HG02610 (cell line): ENCODE data around the gene SPINK9.
"Not testable (repeated sequence)": the region's sequence is repeated elsewhere in the genome, so short reads cannot be mapped to it uniquely, and the experiment has no call there.

ENCODE experiments used
- ATAC-seq: cut with Tn5 transposase; IDR thresholded peaks from one replicate; pipeline ENCODE4 v1.9.1; 2021; ENCODE audit warnings: mild to moderate bottlenecking, moderate library complexity; ENCODE audit not compliant: unreplicated experiment

Gene SPINK9

GRCh38 chr5:148335259-148335658 is at the start of gene SPINK9:
Gene SPINK9 (plus strand): TSS chr5:148335559. CDS start chr5:148335614, 55 bp downstream.
- no peak for ATAC-seq

DNA sequence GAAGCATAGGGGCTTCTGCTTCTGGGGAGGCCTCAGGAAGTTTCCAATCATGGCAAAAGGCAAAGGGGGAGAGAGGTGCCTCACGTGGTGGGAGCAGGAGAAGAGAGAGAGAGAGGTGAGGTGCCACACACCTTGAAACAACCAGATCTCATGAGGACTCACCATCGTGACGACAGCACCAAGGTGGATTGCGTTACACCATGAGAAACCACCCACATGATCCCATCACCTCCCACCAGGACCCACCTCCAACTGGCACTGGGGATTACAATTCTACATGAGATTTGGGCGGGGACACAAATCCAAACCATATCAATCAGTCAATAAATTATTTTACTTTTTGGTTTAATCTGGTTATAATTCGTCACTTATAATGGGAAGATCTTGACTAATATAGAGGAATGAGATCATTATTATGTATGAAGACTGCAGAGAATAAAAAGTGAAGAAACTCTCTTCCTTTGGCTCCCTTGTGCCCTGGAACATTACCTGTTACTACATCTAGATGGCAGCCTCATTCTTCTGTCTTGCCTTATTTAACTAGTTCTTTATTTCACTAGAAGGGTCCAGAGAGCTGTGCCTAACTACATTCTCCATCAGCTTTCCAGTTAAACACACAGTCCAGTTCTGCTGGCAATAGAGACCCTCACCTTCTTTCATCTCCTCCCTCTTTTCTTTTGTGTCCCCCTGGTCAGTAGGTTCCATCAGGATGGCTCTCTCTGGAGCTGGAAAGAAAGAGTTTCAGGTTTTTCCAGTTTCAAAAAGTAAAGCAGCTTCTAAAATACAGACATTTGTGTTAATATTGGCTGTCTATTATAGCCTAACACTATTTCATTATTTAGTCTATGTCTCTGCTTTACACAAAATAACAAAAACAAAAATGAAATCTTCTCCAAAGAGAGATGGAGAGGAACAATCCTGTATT is 44.8 kb upstream of the SPINK9 start:
- ATAC-seq: no peak

GRCh38 chr5:148297731-148298130 is 37.6 kb upstream of the SPINK9 start:
- no peak for ATAC-seq

GRCh38 chr5:148306446-148306845 is 28.9 kb upstream of the SPINK9 start:
- no peak for ATAC-seq

DNA sequence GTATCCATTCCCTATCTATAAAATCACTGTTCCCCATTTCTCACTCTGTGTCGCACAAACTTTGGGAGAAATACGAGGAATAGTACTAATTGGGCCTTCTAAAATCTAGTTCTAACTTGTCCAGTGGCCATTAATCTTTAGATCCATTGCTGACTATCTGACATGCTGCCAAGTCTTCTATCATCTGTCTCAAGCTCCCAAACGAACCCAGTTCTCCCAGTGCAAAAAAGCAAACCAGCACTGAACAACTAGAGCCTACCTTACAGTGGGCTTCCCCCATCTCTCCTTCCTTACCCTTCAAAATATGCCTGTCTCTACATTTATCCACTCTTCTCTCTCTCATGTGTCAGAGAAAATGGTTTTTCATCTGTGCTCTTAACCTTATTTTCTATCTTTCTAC is 26.3 kb upstream of the SPINK9 start:
- no peak for ATAC-seq

DNA sequence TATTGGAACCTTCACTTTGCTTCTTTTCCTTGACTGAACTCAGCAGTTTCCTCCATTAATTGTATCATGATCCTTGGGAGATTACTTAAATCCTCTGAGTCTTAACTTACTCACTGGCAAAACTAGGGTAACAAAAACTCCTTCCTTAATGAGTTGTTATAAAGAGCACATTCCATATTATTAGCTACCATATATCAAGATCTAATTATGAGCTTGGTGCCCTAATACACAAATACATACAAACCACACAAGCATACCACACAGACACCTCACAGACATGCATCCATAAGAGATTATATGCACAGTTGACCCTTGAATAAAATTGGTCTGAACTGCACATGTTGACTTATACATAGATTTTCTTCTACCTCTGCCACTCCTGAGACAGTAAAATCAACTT is 25.6 kb upstream of the SPINK9 start:
- ATAC-seq: no peak

DNA sequence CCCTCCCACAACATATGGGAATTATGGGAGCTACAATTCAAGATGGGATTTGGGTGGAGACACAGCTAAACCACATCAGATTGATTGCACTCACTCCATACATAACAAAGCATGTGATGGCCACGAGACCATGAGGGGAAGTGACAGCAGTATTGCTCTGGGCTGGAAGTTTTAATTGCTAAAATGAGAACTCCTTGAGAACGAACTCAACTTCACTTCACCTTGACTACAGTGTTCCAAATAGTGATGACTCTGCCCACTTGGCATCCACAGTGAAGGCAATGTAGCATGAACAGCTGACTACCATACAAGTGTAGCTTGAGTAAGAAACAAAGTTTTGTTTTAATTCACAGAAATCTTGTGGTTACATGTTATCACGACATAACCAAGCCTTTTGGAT is 23.9 kb upstream of the SPINK9 start:
- no peak for ATAC-seq

DNA sequence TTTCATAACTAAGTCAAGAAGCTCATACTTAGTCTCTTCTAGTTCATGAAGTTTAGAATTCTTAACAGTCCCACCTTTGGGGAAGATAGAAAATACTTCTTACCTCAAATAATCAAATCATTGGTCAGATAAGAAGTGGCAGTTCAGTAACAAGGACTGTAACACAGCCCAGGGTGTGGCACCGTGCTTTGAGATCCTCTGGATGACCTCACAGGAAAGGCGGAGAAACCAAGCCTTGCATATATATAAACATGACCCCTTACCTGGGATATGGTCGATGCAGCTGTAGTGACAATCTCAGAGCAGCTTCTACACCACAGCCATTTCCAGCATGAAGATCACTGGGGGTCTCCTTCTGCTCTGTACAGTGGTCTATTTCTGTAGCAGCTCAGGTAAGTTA is 23.2 kb upstream of the SPINK9 start, which contains the start of gene SPINK7:
Gene SPINK7, plus strand, starts transcription at position 271 of the 400 bp plus-strand sequence. Its CDS starts 61 bp downstream, at position 332.
- no peak for ATAC-seq

DNA sequence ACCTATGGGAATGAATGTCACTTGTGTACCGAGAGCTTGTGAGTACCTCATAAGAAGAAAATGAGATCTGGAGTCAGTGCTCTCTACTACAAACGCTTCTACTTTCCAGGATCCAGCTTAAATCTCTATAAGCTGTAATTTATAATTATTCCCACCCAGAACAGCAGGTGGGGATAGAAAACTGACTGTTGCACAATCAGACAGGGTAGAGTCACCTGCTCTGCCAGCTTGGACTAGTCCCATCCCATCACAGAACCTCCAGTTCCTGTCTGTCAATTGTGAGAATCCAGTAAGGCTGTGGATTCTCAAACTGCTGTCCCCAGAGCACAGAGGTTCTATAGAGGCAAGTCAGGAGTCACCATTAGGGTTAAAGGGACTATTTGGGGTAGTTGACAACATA is 21.2 kb upstream of the SPINK9 start:
- no peak for ATAC-seq

DNA sequence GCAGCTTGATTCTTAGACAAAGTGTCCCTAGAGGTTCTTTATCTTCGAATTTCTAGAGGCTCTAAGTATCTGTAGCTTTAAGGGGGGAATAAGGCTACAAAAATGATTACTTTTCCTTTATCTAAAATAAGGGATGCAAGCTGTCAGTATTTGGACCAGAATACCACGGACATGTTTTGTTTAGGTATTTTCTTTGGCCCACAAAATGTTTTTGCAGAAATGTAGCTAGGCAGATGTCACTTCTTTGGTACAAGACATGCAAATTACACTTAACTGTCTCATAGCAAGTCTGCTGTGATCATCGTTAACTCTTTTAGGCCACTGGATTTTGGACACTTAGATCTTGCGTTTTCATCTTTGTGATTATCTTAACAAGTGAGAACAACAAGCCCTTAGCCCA is 20.6 kb upstream of the SPINK9 start:
- no peak for ATAC-seq

GRCh38 chr5:148320011-148320963 is 15.1 kb upstream of the SPINK9 start:
- ATAC-seq: not testable (repeated sequence)

GRCh38 chr5:148333262-148333849 is 2.0 kb upstream of the SPINK9 start:
- ATAC-seq: no peak

GRCh38 chr5:148336704-148337435 is 1.5 kb downstream of the SPINK9 start:
- ATAC-seq: no peak

DNA sequence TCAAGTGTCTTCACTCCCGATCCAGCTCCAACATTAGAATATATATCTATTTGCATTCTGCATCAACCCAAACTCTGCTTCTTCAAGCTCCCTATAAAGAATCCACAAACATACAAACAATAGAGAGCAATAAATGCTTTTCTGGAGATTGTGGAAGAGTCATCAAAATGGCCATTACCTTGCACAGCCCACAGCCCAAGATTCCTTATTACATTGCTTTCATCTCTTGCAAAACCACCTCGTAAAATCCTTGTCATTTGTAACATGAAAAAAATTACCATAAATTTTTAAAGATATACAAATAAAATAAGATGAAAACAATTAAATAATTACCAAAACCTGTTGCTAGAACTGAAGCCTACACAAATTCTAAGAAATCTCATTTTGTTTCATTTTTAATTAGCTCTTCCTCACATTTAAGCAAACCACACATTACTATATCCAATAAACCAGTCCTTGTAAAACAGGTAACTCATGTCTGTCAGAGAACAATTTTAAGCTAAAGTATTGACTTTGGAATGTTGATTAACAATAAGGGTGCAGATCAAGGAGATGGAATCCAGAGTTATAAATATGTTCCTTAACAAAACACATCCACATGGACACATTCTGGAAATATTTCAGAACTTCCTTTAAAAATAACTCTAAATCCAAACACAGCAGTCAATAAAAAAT is 7.1 kb downstream of the SPINK9 start:
- ATAC-seq: no peak

- ATAC-seq: no peak
Observed at GRCh38 chr5:148343046-148343407, 7.7 kb downstream of the SPINK9 start.

DNA sequence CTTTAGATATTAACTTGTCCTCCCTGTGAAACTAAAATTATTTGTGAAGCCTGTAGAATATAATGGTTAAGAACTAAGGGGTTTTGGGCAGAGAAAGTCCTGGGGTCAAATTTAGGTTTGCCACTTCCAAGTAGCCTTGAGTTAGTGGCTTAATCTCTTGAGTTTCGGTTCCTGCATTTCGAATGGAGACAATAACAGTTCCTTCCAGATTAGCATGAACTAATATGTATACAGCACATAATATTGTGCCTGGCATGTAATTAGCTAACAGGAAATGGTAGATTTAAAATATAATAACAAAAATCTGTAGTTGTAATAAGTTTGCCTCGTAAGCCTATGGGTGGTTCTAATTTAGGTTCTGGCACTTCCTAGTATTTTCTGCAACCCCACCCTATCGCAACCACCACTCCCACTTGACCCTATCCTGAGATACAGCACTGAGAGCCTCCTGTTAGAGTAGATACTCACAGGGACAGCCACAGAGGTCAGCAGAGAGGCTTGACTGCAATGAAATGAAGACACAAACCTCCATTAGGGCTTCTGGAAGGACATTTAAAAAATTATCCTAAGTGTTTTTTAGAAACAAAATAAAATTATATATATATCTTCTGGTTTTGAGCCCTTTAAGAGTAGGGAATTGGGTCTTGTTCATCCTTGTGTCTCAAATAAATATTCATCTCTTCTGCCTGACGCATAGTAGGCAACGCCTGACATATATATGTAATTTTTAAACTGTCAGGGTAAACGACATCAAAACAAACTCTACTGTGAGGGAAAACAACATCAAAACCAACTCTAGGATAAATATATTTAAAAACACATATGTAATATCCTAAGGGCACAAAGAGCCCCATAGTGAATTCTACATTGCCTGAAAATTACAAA is 8.5 kb downstream of the SPINK9 start:
- no peak for ATAC-seq

DNA sequence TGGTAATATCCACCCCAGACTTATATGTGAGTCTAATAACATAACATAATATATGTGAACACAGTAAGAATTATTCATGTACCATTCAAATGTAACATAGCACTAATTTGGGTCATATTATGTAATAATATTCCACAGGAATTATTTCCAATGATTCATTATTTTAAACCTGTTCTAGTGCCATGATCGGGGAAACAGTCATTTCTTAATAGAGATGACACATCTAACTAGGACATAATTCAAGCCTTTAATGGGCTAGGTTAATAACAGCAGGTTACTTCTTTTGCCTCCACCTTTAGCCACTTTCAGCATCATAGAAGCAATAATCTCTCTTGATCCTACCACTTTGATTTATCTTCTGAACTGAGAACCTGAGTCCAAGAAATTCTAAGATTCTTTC is 12.3 kb downstream of the SPINK9 start:
- ATAC-seq: no peak

- ATAC-seq: no peak
Observed at GRCh38 chr5:148352696-148353095, 17.3 kb downstream of the SPINK9 start.

- no peak for ATAC-seq
Observed at GRCh38 chr5:148353634-148354033, 18.3 kb downstream of the SPINK9 start.
